CD4-positive, CD25-positive, alpha-beta regulatory T cell (primary cell): ENCODE data around the gene SETD1B. TPM values are rescaled to one million over a fixed set of nuclear protein-coding genes. Genes with fewer than 3 reads are reported as not detected.

Experiments
- ATAC-seq, 2 donors: fragments of 150-1000 bp; cut with Tn5 transposase; one replicate each; pipeline ENCODE4 v1.10.0; 2021; ENCODE audit warnings: low read depth in 2 of 2, moderate number of reproducible peaks in 2 of 2, moderate library complexity in 1 of 2
- DNase-seq, 3 donors: peaks; one replicate each; pipeline versions ENCODE4 v3.0.0 to v3.0.0-alpha.2; 2012 to 2022; ENCODE audit warnings: mixed read lengths in 1 of 3
- H3K27ac ChIP-seq: one replicate; pipeline ENCODE4 v1.7.0; 2013; ENCODE audit warnings: mild to moderate bottlenecking, low read length; ENCODE audit not compliant: insufficient read depth, poor library complexity, severe bottlenecking
- H3K27me3 ChIP-seq: one replicate; pipeline ENCODE4 v1.7.0; 2013; ENCODE audit warnings: low read length; ENCODE audit not compliant: control insufficient read depth, insufficient read depth
- H3K36me3 ChIP-seq: one replicate; pipeline ENCODE4 v1.7.0; 2013; ENCODE audit warnings: mild to moderate bottlenecking, low read length, moderate library complexity; ENCODE audit not compliant: control insufficient read depth, insufficient read depth
- H3K4me1 ChIP-seq: 2 replicates; pipeline ENCODE4 v1.7.0; 2013; ENCODE audit warnings: mild to moderate bottlenecking, low read length; ENCODE audit not compliant: insufficient read depth, control insufficient read depth, poor library complexity, severe bottlenecking
- H3K4me3 ChIP-seq: one replicate; pipeline ENCODE4 v1.7.0; 2013; ENCODE audit warnings: low read depth, mild to moderate bottlenecking, low read length, moderate library complexity
- H3K9me3 ChIP-seq, 2 experiments: 1 replicate in 1 of 2; 2 replicates in 1 of 2; pipeline ENCODE4 v1.7.0; 2013; ENCODE audit warnings: low read length in 2 of 2, mild to moderate bottlenecking in 1 of 2, moderate library complexity in 1 of 2; ENCODE audit not compliant: control insufficient read depth in 2 of 2
- H3K27ac Mint-ChIP-seq, 3 donors: one replicate each; pipeline ENCODE4 v1.8.0; 2020 to 2022; ENCODE audit warnings: mild to moderate bottlenecking in 3 of 3, mixed read lengths in 3 of 3, moderate library complexity in 2 of 3
- H3K27me3 Mint-ChIP-seq: one replicate; pipeline ENCODE4 v1.8.0; 2022; ENCODE audit warnings: mild to moderate bottlenecking, mixed read lengths
- H3K36me3 Mint-ChIP-seq: one replicate; pipeline ENCODE4 v1.8.0; 2020; ENCODE audit warnings: mixed read lengths
- H3K4me1 Mint-ChIP-seq, 4 donors: one replicate each; pipeline ENCODE4 v1.8.0; 2020 to 2022; ENCODE audit warnings: mixed read lengths in 4 of 4, mild to moderate bottlenecking in 1 of 4
- H3K4me3 Mint-ChIP-seq, 4 donors: one replicate each; pipeline ENCODE4 v1.8.0; 2020 to 2022; ENCODE audit warnings: mild to moderate bottlenecking in 4 of 4, mixed read lengths in 4 of 4, moderate library complexity in 3 of 4
- H3K9me3 Mint-ChIP-seq, 7 donors: one replicate each; pipeline ENCODE4 v1.8.0; 2020 to 2022; ENCODE audit warnings: mixed read lengths in 7 of 7, mild to moderate bottlenecking in 3 of 7, moderate library complexity in 2 of 7
- polyA plus RNA-seq, 4 donors: library from polyadenylated mRNA; unstranded; fragments of 300-500 nt; fragmentation: Illumina TruSeq; gene quantifications; one replicate each; pipeline ENCODE4 v1.2.3, GENCODE V29; 2021
- total RNA-seq: library from RNA; stranded (reverse); gene quantifications from one replicate; pipeline ENCODE4 v1.2.3, GENCODE V29; 2022

SETD1B gene
- total and polyA plus RNA-seq, 5 donors from 2014 or later = 1.2 to 118 (median 1.8) TPM

DNA sequence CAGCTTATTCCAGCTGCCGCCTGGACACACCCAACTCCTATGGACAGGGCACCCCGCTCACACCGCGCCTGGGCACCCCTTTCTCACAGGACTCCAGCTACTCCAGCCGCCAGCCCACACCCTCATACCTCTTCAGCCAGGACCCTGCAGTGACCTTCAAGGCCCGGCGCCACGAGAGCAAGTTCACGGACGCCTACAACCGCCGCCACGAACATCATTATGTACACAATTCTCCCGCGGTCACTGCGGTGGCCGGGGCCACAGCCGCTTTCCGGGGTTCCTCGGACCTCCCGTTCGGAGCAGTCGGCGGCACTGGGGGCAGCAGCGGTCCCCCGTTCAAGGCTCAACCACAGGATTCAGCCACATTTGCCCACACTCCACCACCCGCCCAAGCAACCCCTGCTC, 5.9 kb downstream of the SETD1B start:
- DNase-seq (no peak), ATAC-seq (no peak)
- Mint-ChIP-seq H3K27ac (peak overlapping the region in 2 of 3 donors; percentile 56 to 62), H3K4me1 (peaks cover 10 to 68% (median 37%) of the 10 kb centered on the region in 4 donors), H3K27me3 (no peaks in the 10 kb centered on the region), H3K9me3 (no peaks in the 10 kb centered on the region), H3K36me3 (peaks cover 33% of the 10 kb centered on the region), H3K4me3 (peak overlapping the region; percentile 55 to 90 (median 65))
- Histone ChIP-seq H3K4me1 (peaks cover 86% of the 10 kb centered on the region), H3K27me3 (no peaks in the 10 kb centered on the region), H3K9me3 (no peaks in the 10 kb centered on the region), H3K36me3 (peaks cover 48% of the 10 kb centered on the region), H3K4me3 (no peak overlapping the region), H3K27ac (no peak overlapping the region)

DNA sequence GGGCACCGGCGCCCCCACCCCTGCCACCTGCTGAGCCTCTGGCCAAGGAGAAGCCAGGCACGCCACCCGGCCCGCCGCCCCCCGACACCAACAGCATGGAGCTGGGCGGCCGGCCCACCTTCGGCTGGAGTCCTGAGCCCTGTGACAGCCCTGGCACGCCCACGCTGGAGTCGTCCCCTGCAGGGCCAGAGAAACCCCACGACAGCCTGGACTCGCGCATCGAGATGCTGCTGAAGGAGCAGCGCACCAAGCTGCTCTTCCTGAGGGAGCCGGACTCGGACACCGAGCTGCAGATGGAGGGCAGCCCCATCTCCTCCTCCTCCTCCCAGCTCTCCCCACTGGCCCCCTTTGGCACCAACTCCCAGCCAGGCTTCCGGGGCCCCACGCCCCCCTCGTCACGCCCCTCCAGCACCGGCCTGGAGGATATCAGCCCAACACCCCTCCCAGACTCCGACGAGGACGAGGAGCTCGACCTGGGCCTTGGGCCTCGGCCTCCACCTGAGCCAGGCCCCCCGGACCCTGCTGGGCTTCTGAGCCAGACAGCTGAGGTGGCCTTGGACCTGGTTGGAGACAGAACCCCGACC, 6.5 kb downstream of the SETD1B start:
- H3K36me3 Mint-ChIP-seq = peaks cover 37% of the 10 kb centered on the region

DNA sequence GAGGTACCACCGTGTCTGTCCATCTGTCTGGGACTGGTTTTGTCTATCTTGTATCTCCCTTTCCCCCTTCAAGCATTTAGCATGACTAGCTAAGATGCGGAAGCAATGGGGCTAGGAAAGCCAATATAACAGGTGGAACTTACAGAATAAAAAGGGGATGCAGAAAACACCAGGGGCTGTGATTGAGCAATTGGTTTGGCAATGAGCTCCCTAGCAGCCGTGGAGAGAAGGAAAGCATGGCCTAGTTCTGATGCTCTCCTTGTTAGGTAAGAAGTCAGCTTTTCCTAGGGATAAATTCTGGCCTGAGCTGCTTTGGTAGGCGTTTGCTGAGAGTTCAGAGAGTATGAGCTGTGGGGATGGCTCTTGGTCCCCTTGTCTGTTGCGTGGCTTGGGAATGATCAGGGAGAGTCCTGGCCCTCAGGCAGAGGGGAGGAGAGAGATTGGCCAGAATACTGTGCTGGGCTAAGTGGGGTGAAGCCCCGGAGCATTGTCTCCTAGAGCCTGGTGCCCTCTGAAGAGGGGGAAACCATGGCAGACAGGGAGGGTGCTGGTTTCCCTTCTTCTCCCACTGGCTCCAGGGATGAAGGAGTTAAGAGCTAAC, 7.1 kb downstream of the SETD1B start:
- peak overlapping the region; percentile 73 for H3K4me3 ChIP-seq
- peaks cover 36% of the 10 kb centered on the region for H3K36me3 Mint-ChIP-seq

More for the DNA sequence above, 6.5 kb downstream of the SETD1B start:
- H3K27me3 Mint-ChIP-seq = no peaks in the 10 kb centered on the region
- peak overlapping the region in 1 of 3 donors; percentile 90 for H3K27ac Mint-ChIP-seq
- peak overlapping the region; percentile 43 to 92 (median 85) for H3K4me3 Mint-ChIP-seq
- H3K36me3 ChIP-seq = peaks cover 54% of the 10 kb centered on the region
- ATAC-seq (no peak), DNase-seq (no peak)
- peak overlapping the region; percentile 50 for H3K27ac ChIP-seq
- no peaks in the 10 kb centered on the region for H3K9me3 Mint-ChIP-seq
- H3K4me1 ChIP-seq = peaks cover 82% of the 10 kb centered on the region
- H3K9me3 ChIP-seq = no peaks in the 10 kb centered on the region
- peak overlapping the region; percentile 73 for H3K4me3 ChIP-seq
- peaks cover 10 to 74% (median 37%) of the 10 kb centered on the region in 4 donors for H3K4me1 Mint-ChIP-seq
- H3K27me3 ChIP-seq = no peaks in the 10 kb centered on the region

DNA sequence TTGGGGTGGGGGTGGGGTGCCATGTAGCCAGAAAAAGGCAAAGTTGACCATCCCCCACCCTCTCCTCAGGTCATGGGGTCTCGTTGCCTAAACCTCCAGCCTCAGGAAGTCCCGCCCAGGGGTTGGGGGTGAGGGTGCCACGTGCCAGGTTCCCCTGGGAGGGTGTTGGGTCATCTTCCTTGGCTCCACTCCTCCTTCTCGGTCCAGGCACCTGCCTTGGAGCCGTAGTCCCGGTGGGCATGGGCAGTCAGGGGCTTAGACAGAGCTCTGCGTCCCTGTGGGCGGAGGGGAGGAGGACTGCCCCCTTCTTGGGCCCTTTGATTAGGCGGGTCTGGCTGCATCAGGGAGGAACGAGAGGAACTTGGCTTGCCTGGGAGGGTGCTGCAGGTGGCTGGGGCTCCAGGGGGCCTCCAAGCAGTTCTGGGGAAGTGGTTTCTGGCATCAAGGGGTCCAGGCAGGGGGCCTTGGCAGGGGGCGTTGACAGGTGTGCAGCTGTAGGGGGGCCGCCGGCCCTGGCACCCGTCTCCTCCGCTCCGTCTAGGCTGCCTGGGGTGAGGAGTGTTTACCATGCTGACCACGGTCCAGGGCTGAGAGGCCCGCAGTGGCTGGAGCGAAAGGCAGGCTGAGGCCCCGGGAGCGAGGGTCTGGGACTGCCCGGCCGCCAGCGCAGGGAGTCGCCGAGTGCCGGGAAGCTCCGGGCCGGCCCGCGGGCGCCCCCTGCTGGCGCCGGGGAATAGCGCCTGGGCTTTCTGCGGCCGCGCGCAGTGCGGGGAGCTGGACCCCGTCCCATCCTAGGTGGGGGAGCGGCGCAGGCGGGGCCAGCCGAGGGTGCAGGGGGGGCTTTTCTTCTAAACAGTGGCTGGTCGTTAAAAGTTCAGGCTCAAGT, 7.9 kb downstream of the SETD1B start:
- no peaks in the 10 kb centered on the region for H3K9me3 Mint-ChIP-seq
- peaks cover 10 to 73% (median 38%) of the 10 kb centered on the region in 4 donors for H3K4me1 Mint-ChIP-seq
- DNase-seq (peak; percentile 60 to 73 (median 62)), ATAC-seq (peak; percentile 73 to 77)
- Histone ChIP-seq H3K4me3 (peak overlapping the region; percentile 83), H3K36me3 (peaks cover 64% of the 10 kb centered on the region), H3K27ac (peak overlapping the region; percentile 50), H3K27me3 (no peaks in the 10 kb centered on the region), H3K4me1 (peaks cover 70% of the 10 kb centered on the region), H3K9me3 (no peaks in the 10 kb centered on the region)
- H3K27me3 Mint-ChIP-seq = no peaks in the 10 kb centered on the region
- peak overlapping the region; percentile 82 to 92 (median 90) for H3K4me3 Mint-ChIP-seq
- H3K36me3 Mint-ChIP-seq = peaks cover 37% of the 10 kb centered on the region
- peak overlapping the region; percentile 62 to 97 (median 90) for H3K27ac Mint-ChIP-seq

More for the DNA sequence above, 7.1 kb downstream of the SETD1B start:
- Histone ChIP-seq H3K27ac (peak overlapping the region; percentile 50), H3K4me1 (peaks cover 78% of the 10 kb centered on the region), H3K36me3 (peaks cover 60% of the 10 kb centered on the region), H3K9me3 (no peaks in the 10 kb centered on the region), H3K27me3 (no peaks in the 10 kb centered on the region)
- DNase-seq (no peak), ATAC-seq (no peak)
- peak overlapping the region; percentile 82 to 92 (median 90) for H3K4me3 Mint-ChIP-seq
- H3K4me1 Mint-ChIP-seq = peaks cover 10 to 72% (median 38%) of the 10 kb centered on the region in 4 donors
- no peaks in the 10 kb centered on the region for H3K27me3 Mint-ChIP-seq
- H3K27ac Mint-ChIP-seq = peak overlapping the region; percentile 45 to 90 (median 90)
- H3K9me3 Mint-ChIP-seq = no peaks in the 10 kb centered on the region

DNA sequence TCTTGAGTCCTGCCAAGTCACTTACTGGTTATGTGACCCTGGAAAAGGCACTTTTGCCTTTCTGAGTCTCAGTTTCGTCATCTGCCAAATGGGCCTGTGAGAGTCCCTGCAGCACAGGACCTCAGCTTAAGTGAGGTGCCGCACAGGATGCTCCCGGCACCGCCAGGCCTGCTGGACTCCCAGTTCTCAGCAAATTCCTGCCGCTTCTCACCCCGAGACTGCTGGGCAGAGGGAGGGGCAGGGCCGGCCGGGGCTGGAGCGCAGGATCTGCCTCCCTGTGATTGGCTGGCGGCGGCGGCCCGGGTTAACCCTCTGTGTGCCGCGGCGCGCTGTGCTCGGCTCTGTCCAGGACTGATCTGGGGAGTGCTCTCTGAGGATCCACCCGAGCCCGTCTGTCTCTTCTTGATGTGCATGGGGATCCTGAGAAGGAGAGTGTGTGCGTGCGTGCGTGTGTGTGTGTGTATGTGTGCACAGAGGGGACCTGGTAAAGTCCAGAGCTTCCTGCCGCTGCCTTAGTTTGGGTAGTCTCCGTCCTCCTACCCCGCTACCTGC, 8.6 kb downstream of the SETD1B start:
- ATAC-seq = peak; percentile 5 to 28
- Mint-ChIP-seq H3K4me3 (peak overlapping the region; percentile 82 to 92 (median 90)), H3K27ac (peak overlapping the region in 1 of 3 donors; percentile 69), H3K36me3 (peaks cover 38% of the 10 kb centered on the region), H3K4me1 (peaks cover 10 to 70% (median 36%) of the 10 kb centered on the region in 4 donors), H3K27me3 (no peaks in the 10 kb centered on the region), H3K9me3 (no peaks in the 10 kb centered on the region)
- Histone ChIP-seq H3K9me3 (no peaks in the 10 kb centered on the region), H3K36me3 (peaks cover 71% of the 10 kb centered on the region), H3K27ac (peak overlapping the region; percentile 50), H3K4me3 (peak overlapping the region; percentile 83), H3K4me1 (peaks cover 63% of the 10 kb centered on the region), H3K27me3 (no peaks in the 10 kb centered on the region)
- peak in 1 of 3 donors; percentile 47 for DNase-seq

DNA sequence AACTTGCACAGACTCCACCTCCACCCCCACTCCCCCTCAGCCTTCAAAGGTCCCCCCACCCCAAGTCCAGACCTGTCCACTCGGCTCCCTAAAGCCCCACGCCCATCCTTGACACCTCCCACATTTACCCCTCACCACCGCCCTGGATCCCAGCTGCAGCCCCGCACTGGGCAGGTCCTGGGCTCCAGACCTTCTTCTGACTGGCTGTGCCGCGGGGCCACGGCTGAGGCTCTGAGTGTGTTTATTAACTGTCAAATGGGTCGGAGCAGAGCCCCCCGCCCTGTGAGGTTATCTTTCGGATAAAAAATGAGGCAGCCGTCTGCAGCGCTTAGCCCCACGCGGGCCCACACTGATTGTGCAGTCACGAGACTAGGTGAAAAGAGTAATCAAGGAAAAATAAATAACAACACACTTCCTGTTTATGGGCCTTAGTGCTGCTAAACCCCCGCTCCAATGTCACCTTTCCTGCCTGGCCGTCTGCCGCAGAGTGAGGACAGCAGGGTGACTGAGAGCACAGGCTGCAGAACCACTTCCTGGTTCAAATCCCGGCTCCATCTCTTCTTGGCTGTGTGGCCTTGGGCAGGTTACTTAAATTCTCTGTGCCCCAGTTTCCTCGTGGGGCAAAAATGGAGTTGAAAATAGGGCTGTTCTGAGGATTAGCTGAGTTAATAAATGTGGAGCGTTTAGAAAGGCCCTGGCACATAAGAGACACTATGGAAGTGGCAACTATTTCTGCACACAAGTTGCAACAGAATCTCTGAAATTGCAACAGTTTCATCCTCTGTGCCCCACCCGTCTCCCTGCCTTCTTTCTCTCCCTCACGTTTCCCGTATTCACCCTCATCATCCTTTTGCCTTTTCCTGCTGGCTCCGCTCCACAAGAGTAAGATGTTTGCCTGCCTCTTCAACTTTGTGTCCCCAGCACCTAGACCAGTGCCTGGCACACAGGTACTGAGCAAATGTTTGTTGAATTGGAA, 9.4 kb downstream of the SETD1B start:
- peaks cover 10 to 62% (median 34%) of the 10 kb centered on the region in 4 donors for H3K4me1 Mint-ChIP-seq
- H3K36me3 Mint-ChIP-seq = peaks cover 38% of the 10 kb centered on the region
- H3K4me3 Mint-ChIP-seq = peak overlapping the region; percentile 82 to 92 (median 90)
- no peak for ATAC-seq
- Histone ChIP-seq H3K4me3 (peak overlapping the region; percentile 42), H3K27ac (peak overlapping the region; percentile 50), H3K36me3 (peaks cover 75% of the 10 kb centered on the region), H3K9me3 (no peaks in the 10 kb centered on the region), H3K4me1 (peaks cover 55% of the 10 kb centered on the region), H3K27me3 (no peaks in the 10 kb centered on the region)
- no peaks in the 10 kb centered on the region for H3K9me3 Mint-ChIP-seq
- H3K27ac Mint-ChIP-seq = peak overlapping the region; percentile 66 to 82 (median 75)
- peak in 1 of 3 donors; percentile 60 for DNase-seq
- H3K27me3 Mint-ChIP-seq = no peaks in the 10 kb centered on the region
